Aorta (tissue), 5 donors: Measurements from ENCODE around the gene ZBTB32. TPM values are rescaled to one million over a fixed set of nuclear protein-coding genes. Genes with fewer than 3 reads are reported as not detected.

Source experiments
- ATAC-seq: fragments of 200-7000 bp; cut with Tn5 transposase; one replicate; pipeline ENCODE4 v1.9.1; 2022; ENCODE audit warnings: moderate library complexity; ENCODE audit not compliant: low FRiP score
- DNase-seq, 2 donors: peaks; one replicate each; pipeline ENCODE4 v3.0.0-alpha.2; 2020
- H3K27ac ChIP-seq, 2 donors: one replicate each; pipeline ENCODE4 v1.5.1; 2013; ENCODE audit warnings: low read length in 2 of 2, mild to moderate bottlenecking in 2 of 2, moderate library complexity in 2 of 2, control low read depth in 1 of 2, inconsistent platforms in 1 of 2, low read depth in 1 of 2
- H3K27me3 ChIP-seq, 2 donors: one replicate each; pipeline ENCODE4 v1.6.1; 2013; ENCODE audit warnings: control low read depth in 1 of 2, low read length in 1 of 2, mild to moderate bottlenecking in 1 of 2, moderate library complexity in 1 of 2; ENCODE audit not compliant: insufficient read depth in 2 of 2, control insufficient read depth in 1 of 2
- H3K36me3 ChIP-seq, 2 donors: one replicate each; pipeline ENCODE4 v1.6.1; 2013; ENCODE audit warnings: control low read depth in 1 of 2, low read length in 1 of 2, mild to moderate bottlenecking in 1 of 2; ENCODE audit not compliant: insufficient read depth in 2 of 2, control insufficient read depth in 1 of 2
- H3K4me1 ChIP-seq, 2 donors: one replicate each; pipeline ENCODE4 v1.6.1; 2013; ENCODE audit warnings: low read length in 2 of 2, control low read depth in 1 of 2, mild to moderate bottlenecking in 1 of 2, moderate library complexity in 1 of 2; ENCODE audit not compliant: insufficient read depth in 2 of 2, control insufficient read depth in 1 of 2
- H3K4me3 ChIP-seq, 2 donors: one replicate each; pipeline ENCODE4 v1.5.1; 2013; ENCODE audit warnings: low read length in 2 of 2, control low read depth in 1 of 2, mild to moderate bottlenecking in 1 of 2
- H3K9me3 ChIP-seq: one replicate; pipeline ENCODE4 v1.6.1; 2013; ENCODE audit warnings: mild to moderate bottlenecking, low read length; ENCODE audit not compliant: control insufficient read depth
- WGBS, 2 donors: extraction: QIAGEN DNeasy Blood & Tissue Kit; methylation state at CpG; one replicate each; pipeline ENCODE4 v1.1.7; 2013; 5-methylcytosine and 5-hydroxymethylcytosine counted together
- intact Hi-C, 2 donors: fragments of 100-400 bp; cut with DNase I; formaldehyde crosslinking; loops; one replicate each; pipeline versions ENCODE4 v1.14.2 to v1.15.0; 2022
- polyA plus RNA-seq, 2 donors: library from polyadenylated mRNA; stranded (reverse); fragments of 200-250 nt; gene quantifications; one replicate each; pipeline ENCODE4 v1.2.3, GENCODE V29; 2013
- total RNA-seq, 2 donors: library from RNA; stranded (reverse); fragmentation: NEBNext Ultra II Directional; extraction: Animal tissue kit (Norgen Biotek cat#: 25700); gene quantifications; one replicate each; pipeline ENCODE4 v1.2.1, GENCODE V29; 2021
- donor health status: healthy with polysubstance abuse.
- donor health status: Bipolar disorder and iron deficiency.
- donor health status: DM: no; HTN: no; CAD: no.
- donor health status: DM: no; HTN: no; CAD: no.
- donor health status: DM: yes; HTN: yes; CAD: no.

Gene ZBTB32
- total and polyA plus RNA-seq, 4 donors = 0.19 TPM; not detected in 3

GRCh38 chr19:35734273-35734672 is 29.9 kb downstream of the ZBTB32 start:
- Histone ChIP-seq H3K27me3 (no peaks in the 10 kb centered on the region), H3K27ac (no peak overlapping the region), H3K4me3 (no peak overlapping the region), H3K9me3 (no peaks in the 10 kb centered on the region), H3K4me1 (no peaks in the 10 kb centered on the region), H3K36me3 (peaks cover 5 to 12% of the 10 kb centered on the region in 2 donors)
- intact Hi-C loops = no loop called here
- 91 to 94% methylated on average over 8 of the region's 8 CpGs for WGBS, 2 donors
- no peak for ATAC-seq
- no peak for DNase-seq

DNA sequence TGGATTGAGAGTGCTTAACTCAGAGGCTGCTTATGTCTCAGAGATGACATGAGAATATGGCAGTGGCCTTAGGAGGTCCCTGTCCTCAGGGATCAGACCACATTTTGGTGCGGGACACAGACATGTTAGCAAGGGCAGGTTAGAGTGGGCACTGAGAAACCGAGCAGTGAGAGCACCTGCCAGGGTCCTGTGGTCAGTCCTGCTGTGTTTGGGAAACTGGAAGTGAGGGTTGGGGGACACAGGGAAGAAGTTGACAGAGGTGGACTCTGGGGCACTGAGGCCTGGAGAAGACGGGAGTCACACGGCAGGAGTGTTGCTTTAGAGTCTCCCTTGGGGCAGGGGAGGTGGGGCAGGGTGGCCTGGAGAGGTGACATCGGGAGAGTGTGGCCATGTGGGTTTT is 30.5 kb downstream of the ZBTB32 start:
- no peak for ATAC-seq
- H3K36me3 ChIP-seq = peaks cover 5 to 10% of the 10 kb centered on the region in 2 donors

DNA sequence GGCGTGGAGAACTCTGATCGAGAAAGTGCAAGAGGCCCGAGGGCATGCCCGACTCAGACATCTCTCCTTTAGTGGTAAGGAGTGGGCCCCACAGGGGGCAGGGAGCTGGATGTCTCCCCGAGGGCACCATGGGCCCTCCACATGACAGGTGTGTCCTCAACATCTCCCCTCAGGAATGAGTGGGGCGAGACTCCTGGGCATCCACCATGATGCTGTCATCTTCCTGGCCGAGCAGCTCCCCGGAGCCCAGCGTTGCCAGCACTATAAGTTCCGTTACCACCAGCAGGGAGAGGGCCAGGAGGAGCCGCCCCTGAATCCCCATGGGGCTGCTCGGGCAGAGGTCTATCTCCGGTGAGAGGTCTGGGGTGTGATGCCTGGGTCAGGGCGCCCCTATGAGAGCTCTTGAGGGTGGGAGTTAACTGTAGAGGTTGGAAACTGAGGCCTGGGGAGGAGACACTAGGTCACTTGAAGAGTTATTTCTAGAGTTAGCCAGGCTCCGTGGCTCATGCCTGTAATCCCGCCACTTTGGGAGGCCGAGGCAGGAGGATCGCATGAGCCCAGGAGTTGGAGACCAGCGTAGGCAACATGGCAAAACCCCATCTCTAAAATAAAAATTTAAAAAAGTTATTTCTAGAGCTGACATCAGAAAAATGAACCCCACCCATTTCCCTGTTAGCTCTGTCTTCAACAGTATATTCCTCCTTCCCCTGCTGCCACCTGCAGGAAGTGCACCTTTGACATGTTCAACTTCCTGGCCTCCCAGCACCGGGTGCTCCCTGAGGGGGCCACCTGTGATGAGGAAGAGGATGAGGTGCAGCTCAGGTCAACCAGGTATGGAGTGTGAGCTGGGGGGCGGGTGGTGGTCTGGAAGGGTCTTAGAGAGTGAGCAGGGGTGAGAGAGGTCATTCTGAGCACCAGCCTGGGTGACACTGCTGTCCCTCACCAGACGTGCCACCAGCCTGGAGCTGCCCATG is 32.8 kb downstream of the ZBTB32 start:
- H3K4me3 ChIP-seq = no peak overlapping the region
- no peaks in the 10 kb centered on the region for H3K4me1 ChIP-seq
- no peaks in the 10 kb centered on the region for H3K9me3 ChIP-seq
- peak in 1 of 2 donors; percentile 63 for DNase-seq
- H3K36me3 ChIP-seq = peaks cover 4 to 5% of the 10 kb centered on the region in 2 donors
- H3K27ac ChIP-seq = no peak overlapping the region
- WGBS, 2 donors = 89% methylated on average over 22 of the region's 22 CpGs
- ATAC-seq = no peak
- H3K27me3 ChIP-seq = no peaks in the 10 kb centered on the region
- intact Hi-C loops = no loop called here

More for the DNA sequence above, 30.5 kb downstream of the ZBTB32 start:
- WGBS, 2 donors = 69 to 70% methylated on average over 5 of the region's 5 CpGs
- intact Hi-C loops = no loop called here
- no peak overlapping the region for H3K27ac ChIP-seq
- no peaks in the 10 kb centered on the region for H3K27me3 ChIP-seq
- no peak overlapping the region for H3K4me3 ChIP-seq
- DNase-seq = no peak
- H3K4me1 ChIP-seq = no peaks in the 10 kb centered on the region
- H3K9me3 ChIP-seq = no peaks in the 10 kb centered on the region

GRCh38 chr19:35738021-35738886 is 33.9 kb downstream of the ZBTB32 start:
- no peak overlapping the region for H3K4me3 ChIP-seq
- intact Hi-C loops = no loop called here
- 90 to 92% methylated on average over 37 of the region's 37 CpGs for WGBS, 2 donors
- no peaks in the 10 kb centered on the region for H3K9me3 ChIP-seq
- no peaks in the 10 kb centered on the region for H3K4me1 ChIP-seq
- H3K36me3 ChIP-seq = peaks cover 2 to 5% of the 10 kb centered on the region in 2 donors
- H3K27me3 ChIP-seq = no peaks in the 10 kb centered on the region
- H3K27ac ChIP-seq = no peak overlapping the region
- ATAC-seq (no peak), DNase-seq (peak in 1 of 2 donors; percentile 69)

GRCh38 chr19:35738887-35739229 is 34.5 kb downstream of the ZBTB32 start:
- Histone ChIP-seq H3K27me3 (no peaks in the 10 kb centered on the region), H3K27ac (no peak overlapping the region), H3K4me1 (no peaks in the 10 kb centered on the region), H3K9me3 (no peaks in the 10 kb centered on the region), H3K4me3 (no peak overlapping the region), H3K36me3 (peaks cover 2 to 5% of the 10 kb centered on the region in 2 donors)
- WGBS, 2 donors = 65 to 70% methylated on average over 2 of the region's 2 CpGs
- intact Hi-C loops = no loop called here
- ATAC-seq = no peak
- no peak for DNase-seq

GRCh38 chr19:35739275-35740107 is 35.1 kb downstream of the ZBTB32 start:
- H3K4me3 ChIP-seq = peak overlapping the region in 1 of 2 donors; percentile 32
- peak overlapping the region in 1 of 2 donors; percentile 52 for H3K27ac ChIP-seq
- H3K4me1 ChIP-seq = no peaks in the 10 kb centered on the region
- H3K9me3 ChIP-seq = no peaks in the 10 kb centered on the region
- no peaks in the 10 kb centered on the region for H3K27me3 ChIP-seq
- 73 to 74% methylated on average over 29 of the region's 29 CpGs for WGBS, 2 donors
- peaks cover 2 to 5% of the 10 kb centered on the region in 2 donors for H3K36me3 ChIP-seq
- intact Hi-C loops = loop anchor here in 1 of 2 donors (10.0 kb wide), 1 partner anchor 405 kb away; the partner anchor contains the start of gene CAPNS1
- DNase-seq = peak; percentile 54 to 72
- no peak for ATAC-seq

- no peak for ATAC-seq
- intact Hi-C loops = loop anchor here in 1 of 2 donors (10.0 kb wide), 1 partner anchor 405 kb away; the partner anchor contains the start of gene CAPNS1
- H3K36me3 ChIP-seq = peaks cover 2 to 5% of the 10 kb centered on the region in 2 donors
- H3K9me3 ChIP-seq = no peaks in the 10 kb centered on the region
- DNase-seq = no peak
- WGBS, 2 donors = 2 to 5% methylated on average over 10 to 16 of the region's 16 CpGs
- no peaks in the 10 kb centered on the region for H3K4me1 ChIP-seq
- H3K4me3 ChIP-seq = peak overlapping the region; percentile 29 to 32
- no peaks in the 10 kb centered on the region for H3K27me3 ChIP-seq
- peak overlapping the region in 1 of 2 donors; percentile 52 for H3K27ac ChIP-seq
Observed at GRCh38 chr19:35740108-35740422, 35.7 kb downstream of the ZBTB32 start.
